ENCODE data around the gene SKAP2. TPM values are rescaled to one million over a fixed set of nuclear protein-coding genes. Genes with fewer than 3 reads are reported as not detected.

Gene SKAP2
- total and polyA plus RNA-seq, 2 donors (not counting 3 experiments of a cell fraction or from before 2014, with no cell fraction given): 4.0 to 27.6 TPM

GRCh38 chr7:26633557-26633956, 230.8 kb downstream of the SKAP2 start:
- Histone ChIP-seq H3K9ac (replicated peaks; ENCODE audit: extremely low read depth, insufficient read depth, low read length) (no peak overlapping the region), H3K4me3 (replicated peaks in 1 of 3; ENCODE audit: insufficient read depth in 1 of 3, low read depth in 1 of 3, low read length in 3 of 3) (no peak overlapping the region), H2AFZ (ENCODE audit: low read depth, low read length) (no peak overlapping the region), H4K20me1 (replicated peaks; ENCODE audit: control insufficient read depth, extremely low read depth, insufficient read depth, low read length) (no peaks in the 10 kb centered on the region), H3K4me1 (ENCODE audit: control insufficient read depth, extremely low read depth, insufficient read depth, low read length) (no peaks in the 10 kb centered on the region), H3K9me3 (replicated peaks; ENCODE audit: control insufficient read depth, insufficient read depth, low read length) (no peaks in the 10 kb centered on the region), H3K4me2 (ENCODE audit: insufficient read depth, low read length) (no peak overlapping the region), H3K36me3 (ENCODE audit: control insufficient read depth in 2 of 2, extremely low read depth in 1 of 2, insufficient read depth in 2 of 2, low read length in 2 of 2) (no peaks in the 10 kb centered on the region), H3K27ac (ENCODE audit: insufficient read depth, low read depth, low read length) (no peak overlapping the region), H3K79me2 (ENCODE audit: control insufficient read depth, insufficient read depth, low read length) (no peaks in the 10 kb centered on the region), H3K27me3 (ENCODE audit: control insufficient read depth in 2 of 2, insufficient read depth in 2 of 2, low read length in 2 of 2) (no peaks in the 10 kb centered on the region), H3K9me1 (replicated peaks; ENCODE audit: control insufficient read depth, extremely low read depth, insufficient read depth, low read length) (no peaks in the 10 kb centered on the region)
- ChIA-PET CTCF (no interaction called here), POLR2A (no interaction called here)
- FAIRE-seq: no peak
- BruUV-seq (replicated peaks): no TSS peak
- no peak for DNase-seq (ENCODE audit: low read depth, low spot score)
- TF ChIP-seq JUN (IDR thresholded peaks at IDR 0.05; ENCODE audit: borderline replicate concordance, insufficient read depth, insufficient read length, low read depth) (no peak), EZH2 (IDR thresholded peaks at IDR 0.05; ENCODE audit: borderline replicate concordance, low read depth, low read length, severe bottlenecking) (no peak), POLR2A (IDR thresholded peaks at IDR 0.05; ENCODE audit: low read depth, low read length) (no peak), FOS (IDR thresholded peaks at IDR 0.05; ENCODE audit: borderline replicate concordance, insufficient read depth, low read length) (no peak), CTCF (IDR thresholded peaks at IDR 0.05; ENCODE audit: extremely low read depth in 1 of 2, insufficient read depth in 1 of 2, low read depth in 1 of 2, low read length in 2 of 2) (no peak), GATA2 (IDR thresholded peaks at IDR 0.05; ENCODE audit: insufficient read depth, insufficient read length, low read depth, low read length) (no peak), POLR2AphosphoS5 (IDR thresholded peaks at IDR 0.05; ENCODE audit: insufficient read depth, low read depth, low read length) (no peak)
- TF ChIP-seq, protein P1, sequence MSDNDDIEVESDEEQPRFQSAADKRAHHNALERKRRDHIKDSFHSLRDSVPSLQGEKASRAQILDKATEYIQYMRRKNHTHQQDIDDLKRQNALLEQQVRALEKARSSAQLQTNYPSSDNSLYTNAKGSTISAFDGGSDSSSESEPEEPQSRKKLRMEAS (IDR thresholded peaks at IDR 0.05; ENCODE audit: insufficient read depth, insufficient read length): no peak
- dilution Hi-C loops (cut with MboI; ENCODE audit: extremely low pct_ligation_motif_present, low sequenced_read_pairs) (no loop called here), intact Hi-C loops (cut with micrococcal nuclease) (no loop called here)
